GM18870 (cell line): ENCODE measurements around the gene FASN.

Source experiments
- ATAC-seq: cut with Tn5 transposase; IDR thresholded peaks from one replicate; pipeline ENCODE4 v1.9.1; 2021; ENCODE audit warnings: moderate library complexity; ENCODE audit not compliant: unreplicated experiment

FASN gene

DNA sequence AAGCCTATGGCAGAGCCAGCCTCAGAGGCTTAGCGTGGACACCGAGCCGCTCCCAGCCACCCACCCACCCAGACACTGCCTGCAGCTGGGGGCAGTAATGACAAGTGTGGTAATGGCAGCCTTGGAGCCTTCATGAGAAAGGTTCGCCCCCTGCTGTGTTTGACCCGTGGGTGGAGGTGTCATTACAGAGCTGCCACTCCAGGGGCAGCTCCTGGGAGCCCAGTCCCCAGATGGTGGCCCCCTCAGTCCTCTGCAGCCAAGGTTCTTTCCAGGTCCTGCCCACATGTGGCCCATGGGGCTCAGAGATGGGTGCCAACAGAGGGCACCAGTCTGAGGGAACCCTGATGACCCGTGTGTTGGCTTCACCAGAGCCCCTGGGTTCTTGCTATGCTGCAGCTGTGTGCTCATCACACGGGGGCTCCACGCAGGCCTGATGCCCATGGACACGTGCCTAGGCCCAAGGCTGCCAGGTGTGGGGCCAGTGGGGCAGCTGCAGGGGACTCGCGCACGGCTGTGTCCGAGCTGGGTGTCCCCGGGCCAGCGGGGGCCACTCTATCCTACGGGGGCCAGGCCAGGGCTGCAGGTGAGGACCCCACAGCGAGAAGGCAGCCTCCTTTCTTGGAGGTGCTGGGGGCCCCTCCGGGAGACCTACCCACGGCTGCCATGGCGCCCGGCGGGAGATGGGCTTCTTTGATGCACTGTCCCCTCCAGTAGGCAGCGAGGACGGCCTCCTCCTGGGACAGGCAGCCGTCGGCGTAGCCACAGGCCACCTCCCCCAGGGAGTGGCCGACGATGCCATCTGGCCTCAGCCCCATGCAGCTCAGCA, 8.1 kb downstream of the FASN start:
- ATAC-seq, result no peak

DNA sequence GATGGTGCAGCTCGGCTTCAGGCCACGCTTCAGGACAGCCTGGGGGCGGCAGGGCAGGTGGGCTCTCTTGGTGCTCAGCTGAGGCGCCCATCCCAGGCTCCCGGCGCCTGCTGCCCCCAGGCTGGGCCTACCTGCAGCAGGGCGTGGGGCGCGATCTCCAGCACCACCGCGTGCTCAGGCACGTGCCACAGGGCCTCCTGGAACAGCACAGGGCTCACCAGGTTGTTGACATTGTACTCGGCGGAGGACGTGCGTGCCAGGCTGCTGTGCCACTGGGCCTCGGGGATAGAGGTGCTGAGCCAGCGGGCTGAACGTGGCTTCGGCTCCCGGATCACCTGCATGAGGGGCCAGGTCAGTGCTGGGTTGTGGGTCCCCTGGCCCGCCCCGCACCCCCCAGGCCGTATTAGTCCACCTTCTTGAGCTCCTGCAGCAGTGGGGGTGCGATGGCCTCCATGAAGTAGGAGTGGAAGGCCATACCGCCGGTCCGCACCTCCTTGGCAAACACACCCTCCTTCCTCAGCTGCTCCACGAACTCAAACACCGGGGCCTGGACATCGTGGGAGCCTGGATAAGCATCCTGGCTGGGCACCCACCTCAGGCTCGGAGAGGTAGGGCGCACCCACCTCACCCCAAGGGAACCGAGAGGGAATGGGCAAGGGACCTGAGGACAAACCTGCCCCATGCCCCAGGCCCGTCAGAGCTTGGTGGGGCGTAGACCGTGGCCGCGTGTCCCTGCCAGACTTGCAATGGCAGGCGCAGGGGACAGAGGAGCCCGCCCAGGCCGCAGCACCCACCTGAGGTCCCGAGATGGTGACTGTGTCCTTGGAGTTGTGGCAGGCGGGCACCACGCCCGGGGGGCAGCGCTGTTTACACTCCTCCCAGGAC, 9.0 kb downstream of the FASN start:
- no peak for ATAC-seq

- no peak for ATAC-seq
These were observed 9.8 kb downstream of the FASN start for GRCh38 chr17:82087961-82088837.

DNA sequence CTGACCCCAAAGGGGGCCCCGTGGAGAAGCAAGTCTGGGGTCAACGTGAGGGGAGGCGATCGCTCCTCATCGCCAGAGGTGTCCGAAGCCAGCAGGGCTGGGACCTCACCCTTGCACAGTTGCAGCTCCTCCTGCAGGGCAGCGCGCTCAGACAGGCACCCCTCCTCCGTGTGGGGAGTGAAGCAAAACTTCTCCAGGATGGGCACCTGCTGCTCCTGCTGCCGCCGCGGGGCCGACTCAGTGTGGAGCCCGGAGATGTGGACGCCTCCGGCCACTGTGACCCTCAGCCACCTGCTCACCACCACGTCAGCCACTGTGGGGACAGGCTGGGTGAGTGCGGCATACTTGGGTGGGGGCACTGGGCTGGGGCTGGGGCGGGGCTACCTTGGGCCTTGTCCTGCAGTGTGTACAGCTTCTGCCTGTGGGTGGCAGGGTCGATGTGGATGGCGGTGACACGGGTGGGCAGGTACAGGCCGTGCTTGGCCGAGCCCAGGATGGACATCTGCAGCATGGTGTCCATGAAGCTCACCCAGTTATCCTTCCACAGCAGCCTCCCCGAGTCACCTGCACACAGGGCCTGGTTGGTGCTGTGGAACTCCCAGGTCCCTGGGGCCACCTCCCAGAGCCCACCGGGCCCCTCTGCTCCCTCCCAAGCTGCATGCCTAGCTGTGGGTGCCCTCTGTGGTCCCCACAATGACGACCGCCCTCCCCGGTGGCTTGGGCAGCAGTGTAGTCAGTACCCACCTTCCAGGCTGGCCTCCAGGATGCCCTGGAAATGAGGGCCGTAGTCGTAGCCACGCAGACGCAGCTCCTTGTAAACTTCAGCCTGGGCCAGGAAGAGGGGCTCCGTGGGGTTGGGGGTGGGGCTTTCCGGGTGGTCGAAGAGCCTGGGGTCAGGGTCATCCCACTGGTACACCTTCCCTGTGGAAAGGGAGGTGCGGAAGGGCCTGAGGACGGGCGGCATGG, 10.8 kb downstream of the FASN start:
- no peak for ATAC-seq

- no peak for ATAC-seq
These were observed 11.9 kb downstream of the FASN start for GRCh38 chr17:82085931-82086764.

- ATAC-seq, result no peak
These were observed 12.8 kb downstream of the FASN start for GRCh38 chr17:82085031-82085861.

GRCh38 chr17:82084373-82085030, 13.5 kb downstream of the FASN start:
- ATAC-seq, result no peak

GRCh38 chr17:82083533-82084359, 14.3 kb downstream of the FASN start:
- ATAC-seq, result no peak

DNA sequence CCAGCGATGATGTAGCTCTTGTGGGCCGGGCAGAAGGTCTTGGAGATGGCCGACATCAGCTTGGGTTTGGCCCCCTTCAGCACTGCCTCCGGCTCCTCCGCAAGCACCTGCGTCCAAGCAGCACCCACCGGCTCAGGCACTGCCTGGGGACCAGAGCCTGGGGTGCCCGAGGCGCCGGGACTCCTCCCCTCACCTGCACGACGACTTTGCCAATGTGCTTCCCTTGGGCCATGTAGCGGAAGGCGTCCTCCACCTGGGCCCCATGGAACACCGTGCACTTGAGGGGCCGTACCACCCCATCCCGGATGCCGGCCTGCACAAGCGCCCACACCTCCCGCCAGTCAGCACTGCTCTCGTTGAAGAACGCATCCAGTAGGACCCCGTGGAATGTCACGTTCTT, 15.0 kb downstream of the FASN start:
- ATAC-seq, result no peak

- ATAC-seq, result no peak
These were observed 15.6 kb downstream of the FASN start for GRCh38 chr17:82082456-82082855.

DNA sequence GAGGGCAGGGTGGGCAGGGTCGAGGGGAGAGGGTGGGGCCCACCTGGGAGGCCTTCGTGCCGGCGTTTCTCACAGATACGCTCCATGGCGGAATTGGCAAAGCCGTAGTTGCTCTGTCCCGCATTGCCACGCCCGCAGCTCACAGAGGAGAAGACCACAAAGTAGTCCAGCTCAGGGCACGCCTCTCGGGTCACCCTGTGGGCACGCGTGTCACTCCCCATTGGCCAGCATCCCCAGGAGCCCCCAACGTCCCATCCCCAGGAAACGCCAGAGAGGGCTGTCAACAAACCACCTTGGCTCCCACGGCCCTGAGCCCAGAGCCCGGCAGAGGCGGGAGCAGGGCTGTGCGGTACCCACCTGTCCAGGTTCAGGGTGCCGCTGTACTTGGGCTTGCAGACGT, 16.1 kb downstream of the FASN start:
- ATAC-seq, result no peak

DNA sequence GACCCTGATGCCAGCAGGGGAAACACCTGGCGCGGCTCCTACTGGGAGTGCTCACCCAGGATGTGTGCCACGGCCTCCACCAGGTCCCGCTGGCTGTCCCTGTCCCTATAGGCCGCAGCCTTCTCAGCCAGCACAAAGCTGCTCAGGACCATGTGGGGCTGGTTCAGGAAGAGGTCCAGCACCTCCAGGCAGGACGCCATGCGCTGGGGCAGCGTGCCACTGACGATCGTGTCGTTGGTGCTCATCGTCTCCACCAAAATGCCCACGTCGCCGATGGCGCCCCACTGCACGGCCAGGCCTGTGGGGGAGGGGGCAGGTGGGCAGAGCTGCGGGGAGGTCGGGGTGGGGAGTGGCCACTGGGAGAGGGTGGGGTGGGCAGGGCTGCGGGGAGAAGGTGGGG, 16.5 kb downstream of the FASN start:
- ATAC-seq, result no peak

DNA sequence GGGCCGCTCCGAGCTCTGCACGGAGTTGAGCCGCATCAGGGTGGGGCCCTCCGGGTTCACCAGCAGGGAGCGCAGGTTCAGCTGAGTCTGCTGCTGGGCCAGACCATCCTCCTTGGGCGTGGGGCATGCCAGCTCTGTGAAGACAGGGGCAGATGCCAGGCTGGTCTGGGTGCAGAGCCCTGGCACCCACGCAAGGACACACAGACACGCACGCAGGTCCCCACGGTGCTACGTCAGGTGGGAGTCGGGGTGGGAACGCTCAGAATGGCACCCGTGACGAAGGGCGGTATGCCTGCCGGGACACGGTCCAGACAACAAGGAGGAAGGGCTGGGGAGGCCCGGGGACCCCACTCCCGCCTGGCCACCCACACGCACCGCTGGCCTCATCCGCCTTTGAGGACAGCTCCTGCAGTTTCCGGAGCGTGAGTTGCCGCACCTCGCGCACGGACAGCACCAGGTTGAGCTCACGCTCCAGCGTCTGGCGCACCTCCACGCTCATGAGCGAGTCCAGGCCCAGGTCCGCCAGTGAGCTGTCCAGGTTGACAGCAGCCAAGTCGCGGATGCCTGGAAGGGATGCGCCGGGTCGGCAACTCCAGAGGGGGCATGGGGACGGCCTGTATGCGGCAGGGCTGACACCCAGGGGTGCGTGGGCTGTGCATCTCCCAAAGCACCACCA, 17.1 kb downstream of the FASN start:
- no peak for ATAC-seq

DNA sequence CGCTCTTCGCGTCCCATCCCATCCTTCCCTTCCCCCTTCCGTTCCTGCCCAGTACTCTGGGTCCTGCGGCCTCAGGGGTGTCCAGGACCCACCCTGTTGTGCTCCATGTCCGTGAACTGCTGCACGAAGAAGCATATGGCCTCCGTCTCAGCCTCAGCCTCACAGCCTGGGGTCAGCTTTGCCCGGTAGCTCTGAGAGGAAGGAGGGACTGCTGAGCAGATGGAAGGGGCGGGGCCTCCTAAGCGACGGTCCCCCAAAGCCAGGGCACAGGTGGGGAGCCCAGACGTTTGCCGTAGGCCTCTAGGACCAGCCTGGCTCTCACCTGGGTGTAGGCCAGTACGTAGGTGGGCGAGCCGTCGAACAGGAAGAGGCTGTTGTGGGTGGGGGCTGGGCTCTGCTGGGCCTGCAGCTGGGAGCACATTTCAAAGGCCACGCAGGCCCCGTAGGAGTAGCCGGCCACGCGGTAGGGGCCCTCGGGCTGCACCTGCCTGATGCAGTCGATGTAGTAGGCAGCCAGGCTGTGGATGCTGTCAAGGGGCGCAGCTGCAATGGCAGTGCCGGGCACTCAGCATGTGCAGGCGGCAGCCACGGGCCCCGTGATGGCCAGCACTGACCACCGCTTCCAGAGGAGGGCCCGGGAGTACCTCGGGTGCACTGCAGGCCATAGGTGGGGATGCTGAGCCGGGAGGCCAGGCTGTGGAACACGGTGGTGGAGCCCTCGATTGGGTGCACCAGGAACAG, 17.8 kb downstream of the FASN start:
- ATAC-seq, result no peak

DNA sequence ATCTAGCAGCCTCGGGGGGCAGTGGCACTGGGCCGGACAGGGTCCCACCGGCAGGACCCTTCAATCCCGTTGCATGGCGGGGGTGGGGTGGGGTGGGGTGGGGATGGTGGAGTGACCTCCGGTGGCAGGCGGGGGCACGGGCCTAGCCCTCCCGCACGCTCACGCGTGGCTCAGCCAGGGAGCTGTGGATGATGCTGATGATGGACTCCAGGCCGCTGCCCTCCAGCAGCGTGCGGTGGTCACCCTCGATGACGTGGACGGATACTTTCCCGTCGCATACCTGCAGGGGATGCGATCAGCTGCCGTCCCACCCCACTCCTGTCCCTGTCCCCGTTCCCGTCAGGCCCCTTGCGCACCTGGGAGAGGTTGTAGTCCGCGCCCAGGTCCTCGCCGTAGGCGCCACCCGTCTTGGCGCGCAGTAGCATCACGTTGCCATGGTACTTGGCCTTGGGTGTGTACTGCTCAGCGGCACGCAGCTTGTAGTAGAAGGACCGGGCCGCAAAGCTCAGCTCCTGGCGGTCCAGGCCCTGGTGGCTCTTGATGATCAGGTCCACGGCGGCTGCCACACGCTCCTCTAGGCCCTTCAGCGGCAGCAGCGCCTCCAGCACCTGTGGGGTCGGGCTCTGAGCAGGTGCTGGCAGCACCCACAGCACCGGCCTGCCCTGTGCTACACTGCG, 18.9 kb downstream of the FASN start:
- no peak for ATAC-seq
